ENCODE data around the gene SETDB1. TPM values are rescaled to one million over a fixed set of nuclear protein-coding genes. Genes with fewer than 3 reads are reported as not detected.

The SETDB1 gene
- total RNA-seq, 4 donors from 2014 or later, result 19.5 to 59.7 (median 39.2) TPM

- Histone ChIP-seq H3K4me3 (no peak overlapping the region), H3K27me3 (no peaks in the 10 kb centered on the region), H3K4me1 (peaks cover 29 to 56% (median 52%) of the 10 kb centered on the region in 4 donors), H3K9me3 (no peaks in the 10 kb centered on the region), H3K27ac (peak overlapping the region; percentile 51 to 65 (median 57)), H3K36me3 (no peaks in the 10 kb centered on the region)
- in situ Hi-C loops (cut with MboI; ENCODE audit: low pct_ligation_motif_present in 1 of 4, low pct_unique_long_range_greater_than_20kb in 1 of 4, low sequenced_read_pairs in 3 of 4) (no loop called here), intact Hi-C loops (cut with DNase I; ENCODE audit: low total_unique reads) (no loop called here)
- TF ChIP-seq CTCF (IDR thresholded peaks at IDR 0.05) (no peak), EP300 (IDR thresholded peaks at IDR 0.05; ENCODE audit: low read depth) (no peak), POLR2A (IDR thresholded peaks at IDR 0.05) (no peak), POLR2AphosphoS5 (IDR thresholded peaks at IDR 0.05) (no peak)
- no peak for DNase-seq
- WGBS, 2 donors (ENCODE audit: low coverage in 1 of 2), result 94 to 95% methylated on average over 3 to 9 of the region's 9 CpGs
These were observed 50.2 kb downstream of the SETDB1 start for GRCh38 chr1:150976401-150976821.

DNA sequence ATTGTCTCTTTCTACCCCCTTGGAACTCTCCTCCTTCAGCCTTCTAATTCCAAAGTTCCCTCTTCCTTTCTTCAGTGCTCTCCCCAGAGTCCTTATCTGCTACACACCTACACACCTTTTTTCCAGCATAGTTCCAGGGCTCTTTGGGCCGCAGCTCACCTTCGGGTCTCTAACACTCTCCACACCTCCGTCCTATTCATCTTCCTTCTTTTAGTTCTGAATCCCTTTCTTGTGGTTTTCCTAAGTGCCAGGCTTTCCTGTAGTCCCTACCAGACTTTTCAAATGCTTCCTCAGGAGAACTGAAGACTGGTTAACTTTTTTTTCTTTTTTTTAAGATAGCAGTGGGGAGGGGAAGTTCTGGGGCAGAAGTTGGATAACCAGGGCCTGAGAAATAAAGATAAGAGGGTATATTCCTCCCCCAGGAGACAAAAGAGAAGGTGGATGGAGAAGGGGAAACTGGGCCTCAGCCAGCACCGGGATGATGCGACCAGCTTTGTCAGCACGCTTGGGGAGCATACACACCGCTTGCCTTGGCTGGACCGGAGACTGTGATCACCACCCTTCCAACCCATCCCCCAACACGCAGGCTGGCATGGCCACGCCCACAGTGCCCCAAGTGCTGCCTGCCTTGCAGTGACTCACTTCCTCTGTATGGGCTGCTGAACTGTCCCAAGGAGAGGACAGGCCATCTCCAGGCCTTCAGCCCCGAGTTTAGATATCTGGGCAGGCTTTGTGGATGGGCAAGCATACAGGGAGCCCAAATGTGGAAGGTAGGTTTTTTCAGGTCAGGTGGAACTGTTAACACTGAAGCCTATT is 50.9 kb downstream of the SETDB1 start:
- no peak for TF ChIP-seq EP300 (IDR thresholded peaks at IDR 0.05; ENCODE audit: low read depth)
- peak; percentile 61 to 62 (median 61) for TF ChIP-seq POLR2AphosphoS5 (IDR thresholded peaks at IDR 0.05)
- 41 to 48% methylated on average over 4 to 11 of the region's 11 CpGs for WGBS, 2 donors (ENCODE audit: low coverage in 1 of 2)
- intact Hi-C loops (cut with DNase I; ENCODE audit: low total_unique reads) (no loop called here), in situ Hi-C loops (cut with MboI; ENCODE audit: low pct_ligation_motif_present in 1 of 4, low pct_unique_long_range_greater_than_20kb in 1 of 4, low sequenced_read_pairs in 3 of 4) (no loop called here)
- Histone ChIP-seq H3K27ac (peak overlapping the region; percentile 51 to 65 (median 57)), H3K4me3 (no peak overlapping the region), H3K9me3 (no peaks in the 10 kb centered on the region), H3K27me3 (no peaks in the 10 kb centered on the region), H3K4me1 (peaks cover 23 to 56% (median 52%) of the 10 kb centered on the region in 4 donors), H3K36me3 (no peaks in the 10 kb centered on the region)
- DNase-seq, result peak; percentile 91

- Histone ChIP-seq H3K9me3 (no peaks in the 10 kb centered on the region), H3K4me1 (peaks cover 14 to 47% (median 40%) of the 10 kb centered on the region in 4 donors), H3K27ac (peak overlapping the region; percentile 50 to 64 (median 60)), H3K36me3 (no peaks in the 10 kb centered on the region), H3K27me3 (no peaks in the 10 kb centered on the region), H3K4me3 (peak overlapping the region in 1 of 4 donors; percentile 29)
- 23 to 26% methylated on average over 6 to 23 of the region's 23 CpGs for WGBS, 2 donors (ENCODE audit: low coverage in 1 of 2)
- TF ChIP-seq CTCF (IDR thresholded peaks at IDR 0.05) (peak; percentile 99 to 100 (median 100)), POLR2AphosphoS5 (IDR thresholded peaks at IDR 0.05) (peak in 2 of 3 donors; percentile 29 to 30), POLR2A (IDR thresholded peaks at IDR 0.05) (no peak), EP300 (IDR thresholded peaks at IDR 0.05; ENCODE audit: low read depth) (no peak)
- intact Hi-C loops (cut with DNase I; ENCODE audit: low total_unique reads) (no loop called here), in situ Hi-C loops (cut with MboI; ENCODE audit: low pct_ligation_motif_present in 1 of 4, low pct_unique_long_range_greater_than_20kb in 1 of 4, low sequenced_read_pairs in 3 of 4) (no loop called here)
- peak; percentile 92 for DNase-seq
These were observed 53.2 kb downstream of the SETDB1 start for GRCh38 chr1:150979092-150980056.

GRCh38 chr1:150981177-150981804 is 55.1 kb downstream of the SETDB1 start:
- WGBS, 2 donors (ENCODE audit: low coverage in 1 of 2), result 55% methylated on average over 5 of the region's 6 CpGs; no CpG with 5 or more reads in 1 of the 2 donors
- Histone ChIP-seq H3K27me3 (no peaks in the 10 kb centered on the region), H3K4me1 (peaks cover 14 to 43% (median 36%) of the 10 kb centered on the region in 4 donors), H3K9me3 (no peaks in the 10 kb centered on the region), H3K27ac (peak overlapping the region in 1 of 4 donors; percentile 42), H3K36me3 (no peaks in the 10 kb centered on the region), H3K4me3 (no peak overlapping the region)
- TF ChIP-seq POLR2A (IDR thresholded peaks at IDR 0.05) (no peak), POLR2AphosphoS5 (IDR thresholded peaks at IDR 0.05) (no peak), CTCF (IDR thresholded peaks at IDR 0.05) (no peak), EP300 (IDR thresholded peaks at IDR 0.05; ENCODE audit: low read depth) (no peak)
- intact Hi-C loops (cut with DNase I; ENCODE audit: low total_unique reads) (no loop called here), in situ Hi-C loops (cut with MboI; ENCODE audit: low pct_ligation_motif_present in 1 of 4, low pct_unique_long_range_greater_than_20kb in 1 of 4, low sequenced_read_pairs in 3 of 4) (no loop called here)
- DNase-seq, result peak; percentile 35

All from transverse colon (tissue), 4 donors.